ENCODE results near the gene IQCH. TPM values are rescaled to one million over a fixed set of nuclear protein-coding genes. Genes with fewer than 3 reads are reported as not detected.
"Not testable (repeated sequence)": the region's sequence is repeated elsewhere in the genome, so short reads cannot be mapped to it uniquely, and the experiment has no call there.

Gene IQCH
- total and polyA plus RNA-seq, 7 donors = 0.36 to 3.8 (median 1.4) TPM

DNA sequence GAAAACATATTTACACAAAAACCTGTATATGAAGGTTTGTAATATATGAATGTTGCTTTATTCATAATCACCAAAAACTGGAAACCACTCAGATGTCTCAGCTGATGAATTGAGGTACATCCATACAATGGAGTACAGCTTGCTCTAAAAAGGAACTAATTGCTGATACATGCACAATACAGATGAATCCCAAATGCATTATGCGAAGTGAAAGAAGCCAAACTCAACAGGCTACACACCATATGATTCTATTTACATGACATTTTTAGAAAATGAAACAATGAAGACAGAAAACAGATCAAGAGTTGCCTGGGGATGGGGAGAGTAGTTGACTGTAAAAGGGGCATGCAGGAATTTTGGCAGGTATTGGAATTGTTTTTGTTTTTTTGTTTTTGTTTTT, 95.5 kb downstream of the IQCH start:
- 82 to 95% methylated on average over 1 of the region's 1 CpG for WGBS, 2 donors
- Histone ChIP-seq H3K36me3 (no peaks in the 10 kb centered on the region), H3K27ac (no peak overlapping the region)

DNA sequence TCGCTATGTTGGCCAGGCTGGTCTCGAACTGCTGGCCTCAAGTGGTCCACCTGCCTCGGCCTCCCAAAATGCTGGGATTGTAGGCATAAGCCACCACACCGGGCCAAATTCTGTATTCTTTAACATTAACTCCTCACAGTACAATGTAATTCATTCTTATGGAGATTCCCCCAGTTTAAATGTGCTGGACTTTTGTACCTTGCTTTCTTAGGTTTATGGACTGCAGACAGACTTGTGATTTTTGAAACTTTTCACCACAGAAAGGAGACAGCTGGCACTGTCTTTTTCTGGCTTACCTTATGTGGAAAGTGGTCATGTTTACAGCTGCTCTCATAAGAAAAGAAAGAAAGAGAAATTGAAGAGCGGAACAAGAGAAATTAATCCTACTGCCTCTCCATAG, 103.8 kb downstream of the IQCH start:
- no peaks in the 10 kb centered on the region for H3K27me3 ChIP-seq
- intact Hi-C loops (cut with DNase I) = no loop called here
- no peak overlapping the region for H3K27ac ChIP-seq
- DNase-seq = no peak
- no peaks in the 10 kb centered on the region for H3K4me1 ChIP-seq
- no peak for TF ChIP-seq POLR2AphosphoS5 (IDR thresholded peaks at IDR 0.05)
- no peak overlapping the region for H3K4me3 ChIP-seq
- WGBS, 2 donors = 92 to 95% methylated on average over 5 of the region's 5 CpGs
- H3K9me3 ChIP-seq = no peaks in the 10 kb centered on the region
- no peaks in the 10 kb centered on the region for H3K36me3 ChIP-seq

More for the DNA sequence above, 95.5 kb downstream of the IQCH start:
- DNase-seq = no peak
- intact Hi-C loops (cut with DNase I) = no loop called here
- no peaks in the 10 kb centered on the region for H3K4me1 ChIP-seq
- TF ChIP-seq POLR2A (IDR thresholded peaks at IDR 0.05) = no peak
- H3K27me3 ChIP-seq = no peaks in the 10 kb centered on the region
- H3K4me3 ChIP-seq = no peak overlapping the region
- H3K9me3 ChIP-seq = peaks cover 0 to 9% (median 4%) of the 10 kb centered on the region in 4 donors

DNA sequence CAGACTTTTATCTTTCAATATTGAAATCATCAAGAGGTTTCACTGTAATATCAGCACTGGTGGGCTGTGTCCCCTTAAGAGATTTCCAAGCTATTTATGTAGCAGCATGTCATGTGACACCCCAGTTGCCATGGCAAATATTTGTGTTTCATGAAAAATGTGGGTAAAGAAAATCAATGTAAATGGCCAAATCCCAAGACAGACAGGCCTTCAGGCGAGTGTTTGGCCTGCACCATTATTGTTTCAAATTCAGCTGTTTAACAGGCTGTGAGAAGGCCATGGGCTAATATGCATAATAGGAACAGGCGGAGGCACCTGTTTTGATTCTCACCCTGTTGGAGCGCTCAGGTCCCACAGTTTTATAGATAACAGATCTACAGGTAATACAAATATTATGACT, 104.2 kb downstream of the IQCH start:
- 90 to 93% methylated on average over 3 of the region's 3 CpGs for WGBS, 2 donors
- Histone ChIP-seq H3K4me1 (no peaks in the 10 kb centered on the region), H3K4me3 (no peak overlapping the region), H3K9me3 (no peaks in the 10 kb centered on the region), H3K27ac (no peak overlapping the region), H3K36me3 (no peaks in the 10 kb centered on the region), H3K27me3 (no peaks in the 10 kb centered on the region)
- TF ChIP-seq, protein P1, sequence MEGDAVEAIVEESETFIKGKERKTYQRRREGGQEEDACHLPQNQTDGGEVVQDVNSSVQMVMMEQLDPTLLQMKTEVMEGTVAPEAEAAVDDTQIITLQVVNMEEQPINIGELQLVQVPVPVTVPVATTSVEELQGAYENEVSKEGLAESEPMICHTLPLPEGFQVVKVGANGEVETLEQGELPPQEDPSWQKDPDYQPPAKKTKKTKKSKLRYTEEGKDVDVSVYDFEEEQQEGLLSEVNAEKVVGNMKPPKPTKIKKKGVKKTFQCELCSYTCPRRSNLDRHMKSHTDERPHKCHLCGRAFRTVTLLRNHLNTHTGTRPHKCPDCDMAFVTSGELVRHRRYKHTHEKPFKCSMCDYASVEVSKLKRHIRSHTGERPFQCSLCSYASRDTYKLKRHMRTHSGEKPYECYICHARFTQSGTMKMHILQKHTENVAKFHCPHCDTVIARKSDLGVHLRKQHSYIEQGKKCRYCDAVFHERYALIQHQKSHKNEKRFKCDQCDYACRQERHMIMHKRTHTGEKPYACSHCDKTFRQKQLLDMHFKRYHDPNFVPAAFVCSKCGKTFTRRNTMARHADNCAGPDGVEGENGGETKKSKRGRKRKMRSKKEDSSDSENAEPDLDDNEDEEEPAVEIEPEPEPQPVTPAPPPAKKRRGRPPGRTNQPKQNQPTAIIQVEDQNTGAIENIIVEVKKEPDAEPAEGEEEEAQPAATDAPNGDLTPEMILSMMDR (IDR thresholded peaks at IDR 0.05) = no peak
- DNase-seq = no peak
- intact Hi-C loops (cut with DNase I) = no loop called here

DNA sequence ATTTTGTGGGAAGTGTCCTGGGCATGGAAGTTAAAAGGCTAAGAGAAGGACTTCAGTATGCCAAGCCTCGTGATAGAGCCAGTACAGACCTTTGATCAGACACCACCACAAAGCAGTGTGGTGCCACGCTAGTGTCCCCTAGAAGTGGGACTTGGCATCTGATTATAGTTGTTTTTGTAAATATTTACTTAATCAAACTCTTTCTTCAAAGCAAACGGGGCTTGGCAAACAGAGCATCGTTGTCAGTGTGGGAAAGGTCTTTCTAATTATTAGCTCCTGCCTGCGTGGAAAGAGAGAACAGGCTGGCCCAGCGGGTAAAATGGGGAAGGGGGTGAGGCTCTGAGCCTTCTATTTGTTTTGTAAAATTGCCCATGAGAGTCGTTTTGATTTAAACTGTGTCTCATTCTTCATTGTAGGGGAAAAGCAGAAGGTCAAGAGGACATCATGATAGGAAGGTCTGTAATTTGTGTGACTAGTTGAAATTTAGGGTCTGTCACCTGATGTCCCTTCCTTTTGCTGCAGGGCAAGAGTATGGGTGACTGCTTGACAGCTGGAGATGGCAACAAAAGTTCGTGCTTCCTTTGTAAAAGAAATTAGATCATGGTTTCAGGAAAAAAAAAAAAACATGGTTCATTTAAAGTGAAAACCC, 105.0 kb downstream of the IQCH start:
- WGBS, 2 donors = 30 to 50% methylated on average over 8 of the region's 8 CpGs
- DNase-seq = no peak

DNA sequence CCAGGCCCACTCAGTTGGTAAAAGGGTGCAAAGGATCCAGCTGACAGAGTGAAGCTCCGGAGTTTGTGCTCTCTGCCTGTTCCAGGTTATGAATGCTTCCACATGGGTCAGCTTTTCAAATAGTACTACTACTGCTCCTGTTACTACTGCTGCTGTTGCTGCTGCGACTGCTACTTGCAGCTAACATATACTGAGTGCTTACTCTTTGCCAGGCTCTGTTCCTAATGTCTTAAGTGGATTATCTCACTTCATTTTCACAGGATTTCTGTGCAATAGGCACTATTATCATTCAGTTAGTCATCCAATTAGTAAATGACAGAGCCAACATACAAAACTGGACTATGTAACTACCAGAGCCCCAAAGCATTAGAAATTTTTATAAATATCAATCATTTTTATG, 106.5 kb downstream of the IQCH start:
- no peak overlapping the region for H3K27ac ChIP-seq
- no peaks in the 10 kb centered on the region for H3K36me3 ChIP-seq
- H3K4me1 ChIP-seq = no peaks in the 10 kb centered on the region
- TF ChIP-seq POLR2AphosphoS5 (IDR thresholded peaks at IDR 0.05) = no peak
- TF ChIP-seq POLR2A (IDR thresholded peaks at IDR 0.05) = no peak
- H3K9me3 ChIP-seq = no peaks in the 10 kb centered on the region
- DNase-seq = no peak
- no peaks in the 10 kb centered on the region for H3K27me3 ChIP-seq
- H3K4me3 ChIP-seq = no peak overlapping the region
- intact Hi-C loops (cut with DNase I) = no loop called here
- 91 to 92% methylated on average over 2 of the region's 2 CpGs for WGBS, 2 donors

More for the DNA sequence above, 105.0 kb downstream of the IQCH start:
- intact Hi-C loops (cut with DNase I) = no loop called here
- Histone ChIP-seq H3K27me3 (no peaks in the 10 kb centered on the region), H3K27ac (no peak overlapping the region), H3K9me3 (no peaks in the 10 kb centered on the region), H3K4me3 (no peak overlapping the region), H3K4me1 (no peaks in the 10 kb centered on the region), H3K36me3 (no peaks in the 10 kb centered on the region)
- TF ChIP-seq EP300 (IDR thresholded peaks at IDR 0.05) (no peak), POLR2AphosphoS5 (IDR thresholded peaks at IDR 0.05) (no peak), POLR2A (IDR thresholded peaks at IDR 0.05) (no peak)
- TF ChIP-seq, protein P1 (IDR thresholded peaks at IDR 0.05) = no peak

DNA sequence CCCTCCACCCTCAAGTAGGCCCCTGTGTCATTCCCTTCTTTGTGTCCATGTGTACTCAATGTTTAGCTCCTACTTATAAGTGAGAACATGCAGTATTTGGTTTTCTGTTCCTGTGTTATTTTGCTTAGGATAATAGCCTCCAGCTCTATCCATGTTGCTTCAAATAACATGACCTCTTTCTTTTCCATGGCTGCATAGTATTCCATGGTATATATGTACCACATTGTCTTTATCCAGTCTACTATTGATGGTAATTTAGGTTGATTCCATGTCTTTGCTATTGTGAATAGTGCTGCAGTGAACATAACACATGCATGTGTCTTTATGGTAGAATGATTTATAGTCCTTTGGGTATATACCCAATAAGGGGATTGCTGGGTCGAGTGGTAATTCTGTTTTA, 109.1 kb downstream of the IQCH start:
- H3K36me3 ChIP-seq; H3K27me3 ChIP-seq; H3K27ac ChIP-seq; H3K4me3 ChIP-seq; H3K9me3 ChIP-seq; H3K4me1 ChIP-seq; intact Hi-C loops (cut with DNase I); DNase-seq: not testable (repeated sequence)
- 40 to 45% methylated on average over 1 of the region's 1 CpG for WGBS, 2 donors

DNA sequence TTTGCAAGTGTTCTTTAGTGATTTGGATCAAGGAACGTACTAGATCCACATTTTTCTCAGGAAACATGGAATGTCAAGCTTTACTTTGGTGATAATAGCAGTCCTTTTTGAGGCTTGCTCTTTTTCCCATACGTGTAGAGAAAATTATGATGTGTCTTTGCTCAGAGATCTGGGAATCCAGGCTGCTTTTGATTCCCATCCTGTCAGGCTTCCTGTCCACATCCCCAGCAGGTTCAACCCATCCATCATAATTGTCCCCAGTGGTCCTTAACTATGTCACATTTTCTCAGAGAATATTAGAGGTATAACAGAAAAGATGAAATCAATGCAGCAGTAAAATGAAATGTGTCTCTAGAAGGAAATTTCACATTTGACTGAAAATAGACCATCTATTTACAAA, 111.4 kb downstream of the IQCH start:
- Histone ChIP-seq H3K27ac (no peak overlapping the region), H3K4me1 (no peaks in the 10 kb centered on the region), H3K9me3 (no peaks in the 10 kb centered on the region), H3K27me3 (no peaks in the 10 kb centered on the region), H3K4me3 (no peak overlapping the region), H3K36me3 (no peaks in the 10 kb centered on the region)
- 80 to 86% methylated on average over 2 of the region's 2 CpGs for WGBS, 2 donors
- DNase-seq = no peak
- intact Hi-C loops (cut with DNase I) = no loop called here
- TF ChIP-seq POLR2A (IDR thresholded peaks at IDR 0.05) (no peak), EP300 (IDR thresholded peaks at IDR 0.05) (no peak), POLR2AphosphoS5 (IDR thresholded peaks at IDR 0.05) (no peak)
- TF ChIP-seq, protein P1 (IDR thresholded peaks at IDR 0.05) = no peak

All from sigmoid colon (tissue), 7 donors.